ENCODE results near the gene IQGAP2. TPM values are rescaled to one million over a fixed set of nuclear protein-coding genes. Genes with fewer than 3 reads are reported as not detected.

Gene IQGAP2
- total and polyA plus RNA-seq, 9 of the 15 experiments (the other 6 are each of a cell fraction or from before 2014, with no cell fraction given), result 8.7 to 23.2 (median 17.4) TPM

DNA sequence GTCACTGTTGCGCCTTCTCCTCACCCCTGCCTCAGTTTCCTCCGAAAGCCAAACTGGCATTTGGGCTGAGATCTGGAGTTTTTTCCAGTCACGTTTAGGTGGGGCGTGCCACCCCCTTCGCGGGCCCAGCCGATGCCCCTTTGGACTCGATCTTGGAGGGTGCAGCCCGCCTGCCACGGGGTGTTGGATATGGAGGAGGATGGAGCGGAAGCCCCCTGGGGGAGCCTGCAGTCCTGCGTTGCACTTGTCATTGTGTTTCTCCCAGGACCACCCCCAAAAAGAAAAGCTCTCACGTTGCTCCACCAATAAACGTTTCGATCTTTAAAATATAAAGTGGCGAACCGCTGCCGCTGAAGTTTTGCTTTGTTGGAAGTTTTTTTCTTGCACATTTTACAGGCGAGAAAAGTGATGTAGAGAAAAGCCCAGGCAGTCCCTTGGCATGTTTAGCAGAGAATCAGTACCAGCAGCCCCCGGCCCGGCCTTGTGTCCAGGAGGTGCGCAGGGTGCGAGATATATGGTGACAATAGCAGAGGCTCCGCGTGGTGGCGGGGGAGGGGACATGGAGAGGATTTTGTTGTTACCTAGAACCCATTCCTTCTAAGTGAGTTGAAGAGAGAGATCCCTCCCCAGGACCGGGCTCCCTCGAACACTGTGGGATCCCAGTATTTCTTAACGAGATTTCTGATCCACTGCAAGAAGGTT is 313.5 kb downstream of the IQGAP2 start (continued):
- TF ChIP-seq, protein P1, sequence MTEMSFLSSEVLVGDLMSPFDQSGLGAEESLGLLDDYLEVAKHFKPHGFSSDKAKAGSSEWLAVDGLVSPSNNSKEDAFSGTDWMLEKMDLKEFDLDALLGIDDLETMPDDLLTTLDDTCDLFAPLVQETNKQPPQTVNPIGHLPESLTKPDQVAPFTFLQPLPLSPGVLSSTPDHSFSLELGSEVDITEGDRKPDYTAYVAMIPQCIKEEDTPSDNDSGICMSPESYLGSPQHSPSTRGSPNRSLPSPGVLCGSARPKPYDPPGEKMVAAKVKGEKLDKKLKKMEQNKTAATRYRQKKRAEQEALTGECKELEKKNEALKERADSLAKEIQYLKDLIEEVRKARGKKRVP (CRISPR knock-in tag; IDR thresholded peaks at IDR 0.05), result no peak
- no peak for TF ChIP-seq NR2C2 (CRISPR knock-in tag; IDR thresholded peaks at IDR 0.05)
- TF ChIP-seq NR2C2 (tag; IDR thresholded peaks at IDR 0.05), result no peak
- TF ChIP-seq, protein P2, sequence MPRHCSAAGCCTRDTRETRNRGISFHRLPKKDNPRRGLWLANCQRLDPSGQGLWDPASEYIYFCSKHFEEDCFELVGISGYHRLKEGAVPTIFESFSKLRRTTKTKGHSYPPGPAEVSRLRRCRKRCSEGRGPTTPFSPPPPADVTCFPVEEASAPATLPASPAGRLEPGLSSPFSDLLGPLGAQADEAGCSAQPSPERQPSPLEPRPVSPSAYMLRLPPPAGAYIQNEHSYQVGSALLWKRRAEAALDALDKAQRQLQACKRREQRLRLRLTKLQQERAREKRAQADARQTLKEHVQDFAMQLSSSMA (CRISPR knock-in tag; IDR thresholded peaks at IDR 0.05), result no peak
- TF ChIP-seq ZSCAN29 (IDR thresholded peaks at IDR 0.05), result no peak
- no peak for TF ChIP-seq NUFIP1 (IDR thresholded peaks at IDR 0.05; ENCODE audit: partially characterized antibody)
- peak; percentile 65 for TF ChIP-seq MYC (IDR thresholded peaks at IDR 0.05; ENCODE audit: low read depth, low read length)
- no peak for TF ChIP-seq MYC (CRISPR knock-in tag; IDR thresholded peaks at IDR 0.05; ENCODE audit: borderline replicate concordance, low read depth)
- TF ChIP-seq, protein P3, sequence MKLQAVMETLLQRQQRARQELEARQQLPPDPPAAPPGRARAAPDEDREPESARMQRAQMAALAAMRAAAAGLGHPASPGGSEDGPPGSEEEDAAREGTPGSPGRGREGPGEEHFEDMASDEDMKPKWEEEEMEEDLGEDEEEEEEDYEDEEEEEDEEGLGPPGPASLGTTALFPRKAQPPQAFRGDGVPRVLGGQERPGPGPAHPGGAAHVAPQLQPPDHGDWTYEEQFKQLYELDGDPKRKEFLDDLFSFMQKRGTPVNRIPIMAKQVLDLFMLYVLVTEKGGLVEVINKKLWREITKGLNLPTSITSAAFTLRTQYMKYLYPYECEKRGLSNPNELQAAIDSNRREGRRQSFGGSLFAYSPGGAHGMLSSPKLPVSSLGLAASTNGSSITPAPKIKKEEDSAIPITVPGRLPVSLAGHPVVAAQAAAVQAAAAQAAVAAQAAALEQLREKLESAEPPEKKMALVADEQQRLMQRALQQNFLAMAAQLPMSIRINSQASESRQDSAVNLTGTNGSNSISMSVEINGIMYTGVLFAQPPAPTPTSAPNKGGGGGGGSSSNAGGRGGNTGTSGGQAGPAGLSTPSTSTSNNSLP (IDR thresholded peaks at IDR 0.05; ENCODE audit: borderline replicate concordance, low read depth, low read length), result no peak
- TF ChIP-seq, protein P4, sequence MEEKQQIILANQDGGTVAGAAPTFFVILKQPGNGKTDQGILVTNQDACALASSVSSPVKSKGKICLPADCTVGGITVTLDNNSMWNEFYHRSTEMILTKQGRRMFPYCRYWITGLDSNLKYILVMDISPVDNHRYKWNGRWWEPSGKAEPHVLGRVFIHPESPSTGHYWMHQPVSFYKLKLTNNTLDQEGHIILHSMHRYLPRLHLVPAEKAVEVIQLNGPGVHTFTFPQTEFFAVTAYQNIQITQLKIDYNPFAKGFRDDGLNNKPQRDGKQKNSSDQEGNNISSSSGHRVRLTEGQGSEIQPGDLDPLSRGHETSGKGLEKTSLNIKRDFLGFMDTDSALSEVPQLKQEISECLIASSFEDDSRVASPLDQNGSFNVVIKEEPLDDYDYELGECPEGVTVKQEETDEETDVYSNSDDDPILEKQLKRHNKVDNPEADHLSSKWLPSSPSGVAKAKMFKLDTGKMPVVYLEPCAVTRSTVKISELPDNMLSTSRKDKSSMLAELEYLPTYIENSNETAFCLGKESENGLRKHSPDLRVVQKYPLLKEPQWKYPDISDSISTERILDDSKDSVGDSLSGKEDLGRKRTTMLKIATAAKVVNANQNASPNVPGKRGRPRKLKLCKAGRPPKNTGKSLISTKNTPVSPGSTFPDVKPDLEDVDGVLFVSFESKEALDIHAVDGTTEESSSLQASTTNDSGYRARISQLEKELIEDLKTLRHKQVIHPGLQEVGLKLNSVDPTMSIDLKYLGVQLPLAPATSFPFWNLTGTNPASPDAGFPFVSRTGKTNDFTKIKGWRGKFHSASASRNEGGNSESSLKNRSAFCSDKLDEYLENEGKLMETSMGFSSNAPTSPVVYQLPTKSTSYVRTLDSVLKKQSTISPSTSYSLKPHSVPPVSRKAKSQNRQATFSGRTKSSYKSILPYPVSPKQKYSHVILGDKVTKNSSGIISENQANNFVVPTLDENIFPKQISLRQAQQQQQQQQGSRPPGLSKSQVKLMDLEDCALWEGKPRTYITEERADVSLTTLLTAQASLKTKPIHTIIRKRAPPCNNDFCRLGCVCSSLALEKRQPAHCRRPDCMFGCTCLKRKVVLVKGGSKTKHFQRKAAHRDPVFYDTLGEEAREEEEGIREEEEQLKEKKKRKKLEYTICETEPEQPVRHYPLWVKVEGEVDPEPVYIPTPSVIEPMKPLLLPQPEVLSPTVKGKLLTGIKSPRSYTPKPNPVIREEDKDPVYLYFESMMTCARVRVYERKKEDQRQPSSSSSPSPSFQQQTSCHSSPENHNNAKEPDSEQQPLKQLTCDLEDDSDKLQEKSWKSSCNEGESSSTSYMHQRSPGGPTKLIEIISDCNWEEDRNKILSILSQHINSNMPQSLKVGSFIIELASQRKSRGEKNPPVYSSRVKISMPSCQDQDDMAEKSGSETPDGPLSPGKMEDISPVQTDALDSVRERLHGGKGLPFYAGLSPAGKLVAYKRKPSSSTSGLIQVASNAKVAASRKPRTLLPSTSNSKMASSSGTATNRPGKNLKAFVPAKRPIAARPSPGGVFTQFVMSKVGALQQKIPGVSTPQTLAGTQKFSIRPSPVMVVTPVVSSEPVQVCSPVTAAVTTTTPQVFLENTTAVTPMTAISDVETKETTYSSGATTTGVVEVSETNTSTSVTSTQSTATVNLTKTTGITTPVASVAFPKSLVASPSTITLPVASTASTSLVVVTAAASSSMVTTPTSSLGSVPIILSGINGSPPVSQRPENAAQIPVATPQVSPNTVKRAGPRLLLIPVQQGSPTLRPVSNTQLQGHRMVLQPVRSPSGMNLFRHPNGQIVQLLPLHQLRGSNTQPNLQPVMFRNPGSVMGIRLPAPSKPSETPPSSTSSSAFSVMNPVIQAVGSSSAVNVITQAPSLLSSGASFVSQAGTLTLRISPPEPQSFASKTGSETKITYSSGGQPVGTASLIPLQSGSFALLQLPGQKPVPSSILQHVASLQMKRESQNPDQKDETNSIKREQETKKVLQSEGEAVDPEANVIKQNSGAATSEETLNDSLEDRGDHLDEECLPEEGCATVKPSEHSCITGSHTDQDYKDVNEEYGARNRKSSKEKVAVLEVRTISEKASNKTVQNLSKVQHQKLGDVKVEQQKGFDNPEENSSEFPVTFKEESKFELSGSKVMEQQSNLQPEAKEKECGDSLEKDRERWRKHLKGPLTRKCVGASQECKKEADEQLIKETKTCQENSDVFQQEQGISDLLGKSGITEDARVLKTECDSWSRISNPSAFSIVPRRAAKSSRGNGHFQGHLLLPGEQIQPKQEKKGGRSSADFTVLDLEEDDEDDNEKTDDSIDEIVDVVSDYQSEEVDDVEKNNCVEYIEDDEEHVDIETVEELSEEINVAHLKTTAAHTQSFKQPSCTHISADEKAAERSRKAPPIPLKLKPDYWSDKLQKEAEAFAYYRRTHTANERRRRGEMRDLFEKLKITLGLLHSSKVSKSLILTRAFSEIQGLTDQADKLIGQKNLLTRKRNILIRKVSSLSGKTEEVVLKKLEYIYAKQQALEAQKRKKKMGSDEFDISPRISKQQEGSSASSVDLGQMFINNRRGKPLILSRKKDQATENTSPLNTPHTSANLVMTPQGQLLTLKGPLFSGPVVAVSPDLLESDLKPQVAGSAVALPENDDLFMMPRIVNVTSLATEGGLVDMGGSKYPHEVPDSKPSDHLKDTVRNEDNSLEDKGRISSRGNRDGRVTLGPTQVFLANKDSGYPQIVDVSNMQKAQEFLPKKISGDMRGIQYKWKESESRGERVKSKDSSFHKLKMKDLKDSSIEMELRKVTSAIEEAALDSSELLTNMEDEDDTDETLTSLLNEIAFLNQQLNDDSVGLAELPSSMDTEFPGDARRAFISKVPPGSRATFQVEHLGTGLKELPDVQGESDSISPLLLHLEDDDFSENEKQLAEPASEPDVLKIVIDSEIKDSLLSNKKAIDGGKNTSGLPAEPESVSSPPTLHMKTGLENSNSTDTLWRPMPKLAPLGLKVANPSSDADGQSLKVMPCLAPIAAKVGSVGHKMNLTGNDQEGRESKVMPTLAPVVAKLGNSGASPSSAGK (IDR thresholded peaks at IDR 0.05), result peak; percentile 70
